ENCODE results near the gene FTMT. TPM values are rescaled to one million over a fixed set of nuclear protein-coding genes. Genes with fewer than 3 reads are reported as not detected.
"Not testable (repeated sequence)": the region's sequence is repeated elsewhere in the genome, so short reads cannot be mapped to it uniquely, and the experiment has no call there.

Gene FTMT
- total RNA-seq: not detected
- not detected for polyA plus RNA-seq

DNA sequence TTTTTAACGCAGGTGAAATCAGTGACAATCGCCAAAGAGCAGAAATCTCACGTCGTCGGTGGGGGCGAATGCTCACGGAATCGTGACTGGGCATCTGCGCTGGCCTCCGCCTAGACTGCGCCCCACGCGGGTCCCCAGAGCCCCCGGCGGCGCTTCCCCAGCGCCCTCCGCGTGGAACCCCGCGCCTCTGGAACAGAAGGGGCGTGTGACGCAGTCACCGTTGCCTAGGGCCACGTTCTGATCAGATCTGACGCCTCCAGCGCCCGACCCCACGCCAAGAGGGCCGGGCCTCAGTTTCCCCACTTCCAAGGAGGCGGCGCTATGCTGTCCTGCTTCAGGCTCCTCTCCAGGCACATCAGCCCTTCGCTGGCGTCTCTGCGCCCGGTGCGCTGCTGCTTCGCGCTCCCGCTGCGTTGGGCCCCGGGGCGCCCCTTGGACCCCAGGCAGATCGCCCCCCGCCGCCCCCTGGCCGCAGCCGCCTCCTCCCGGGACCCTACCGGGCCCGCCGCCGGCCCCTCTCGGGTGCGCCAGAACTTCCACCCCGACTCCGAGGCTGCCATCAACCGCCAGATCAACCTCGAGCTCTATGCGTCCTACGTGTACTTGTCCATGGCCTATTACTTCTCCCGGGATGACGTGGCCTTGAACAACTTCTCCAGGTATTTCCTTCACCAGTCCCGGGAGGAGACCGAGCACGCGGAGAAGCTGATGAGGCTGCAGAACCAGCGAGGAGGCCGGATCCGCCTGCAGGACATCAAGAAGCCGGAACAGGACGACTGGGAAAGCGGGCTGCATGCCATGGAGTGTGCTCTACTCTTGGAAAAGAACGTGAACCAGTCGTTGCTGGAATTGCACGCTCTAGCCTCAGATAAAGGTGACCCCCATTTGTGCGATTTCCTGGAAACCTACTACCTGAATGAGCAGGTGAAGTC is at the start of gene FTMT:
FTMT (plus strand) TSS at position 240 of the 932 bp plus-strand sequence; CDS start at position 322, 82 bp downstream.
- Histone ChIP-seq H3K27me3 (ENCODE audit: control insufficient read depth in 4 of 4, insufficient read depth in 4 of 4, low read length in 3 of 4) (no peaks in the 10 kb centered on the region), H3K9ac (ENCODE audit: low read depth in 1 of 2, low read length in 2 of 2) (no peak within 1 kb of the TSS), H3K4me1 (ENCODE audit: control insufficient read depth in 4 of 4, insufficient read depth in 4 of 4, low read length in 3 of 4) (no peaks in the 10 kb centered on the region), H3K27ac (ENCODE audit: low read depth in 1 of 2, low read length in 2 of 2) (no peak within 1 kb of the TSS), H3K9me3 (ENCODE audit: control insufficient read depth in 4 of 4, low read length in 3 of 4) (peaks cover 0 to 3% (median 0%) of the 10 kb centered on the region in 4 donors), H3K4me3 (ENCODE audit: low read depth in 1 of 3, low read length in 3 of 3) (no peak within 1 kb of the TSS), H3K36me3 (ENCODE audit: control insufficient read depth in 4 of 4, insufficient read depth in 3 of 4, low read depth in 1 of 4, low read length in 3 of 4) (no peaks in the 10 kb centered on the region)
- TF ChIP-seq FOXA1 (IDR thresholded peaks at IDR 0.05) (no peak), SP1 (IDR thresholded peaks at IDR 0.05) (no peak), RXRA (IDR thresholded peaks at IDR 0.05) (no peak), NR2F2 (IDR thresholded peaks at IDR 0.05) (no peak), YY1 (IDR thresholded peaks at IDR 0.05) (no peak)
- TF ChIP-seq, protein P1, sequence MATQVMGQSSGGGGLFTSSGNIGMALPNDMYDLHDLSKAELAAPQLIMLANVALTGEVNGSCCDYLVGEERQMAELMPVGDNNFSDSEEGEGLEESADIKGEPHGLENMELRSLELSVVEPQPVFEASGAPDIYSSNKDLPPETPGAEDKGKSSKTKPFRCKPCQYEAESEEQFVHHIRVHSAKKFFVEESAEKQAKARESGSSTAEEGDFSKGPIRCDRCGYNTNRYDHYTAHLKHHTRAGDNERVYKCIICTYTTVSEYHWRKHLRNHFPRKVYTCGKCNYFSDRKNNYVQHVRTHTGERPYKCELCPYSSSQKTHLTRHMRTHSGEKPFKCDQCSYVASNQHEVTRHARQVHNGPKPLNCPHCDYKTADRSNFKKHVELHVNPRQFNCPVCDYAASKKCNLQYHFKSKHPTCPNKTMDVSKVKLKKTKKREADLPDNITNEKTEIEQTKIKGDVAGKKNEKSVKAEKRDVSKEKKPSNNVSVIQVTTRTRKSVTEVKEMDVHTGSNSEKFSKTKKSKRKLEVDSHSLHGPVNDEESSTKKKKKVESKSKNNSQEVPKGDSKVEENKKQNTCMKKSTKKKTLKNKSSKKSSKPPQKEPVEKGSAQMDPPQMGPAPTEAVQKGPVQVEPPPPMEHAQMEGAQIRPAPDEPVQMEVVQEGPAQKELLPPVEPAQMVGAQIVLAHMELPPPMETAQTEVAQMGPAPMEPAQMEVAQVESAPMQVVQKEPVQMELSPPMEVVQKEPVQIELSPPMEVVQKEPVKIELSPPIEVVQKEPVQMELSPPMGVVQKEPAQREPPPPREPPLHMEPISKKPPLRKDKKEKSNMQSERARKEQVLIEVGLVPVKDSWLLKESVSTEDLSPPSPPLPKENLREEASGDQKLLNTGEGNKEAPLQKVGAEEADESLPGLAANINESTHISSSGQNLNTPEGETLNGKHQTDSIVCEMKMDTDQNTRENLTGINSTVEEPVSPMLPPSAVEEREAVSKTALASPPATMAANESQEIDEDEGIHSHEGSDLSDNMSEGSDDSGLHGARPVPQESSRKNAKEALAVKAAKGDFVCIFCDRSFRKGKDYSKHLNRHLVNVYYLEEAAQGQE (IDR thresholded peaks at IDR 0.05): no peak
- TF ChIP-seq, protein P2, sequence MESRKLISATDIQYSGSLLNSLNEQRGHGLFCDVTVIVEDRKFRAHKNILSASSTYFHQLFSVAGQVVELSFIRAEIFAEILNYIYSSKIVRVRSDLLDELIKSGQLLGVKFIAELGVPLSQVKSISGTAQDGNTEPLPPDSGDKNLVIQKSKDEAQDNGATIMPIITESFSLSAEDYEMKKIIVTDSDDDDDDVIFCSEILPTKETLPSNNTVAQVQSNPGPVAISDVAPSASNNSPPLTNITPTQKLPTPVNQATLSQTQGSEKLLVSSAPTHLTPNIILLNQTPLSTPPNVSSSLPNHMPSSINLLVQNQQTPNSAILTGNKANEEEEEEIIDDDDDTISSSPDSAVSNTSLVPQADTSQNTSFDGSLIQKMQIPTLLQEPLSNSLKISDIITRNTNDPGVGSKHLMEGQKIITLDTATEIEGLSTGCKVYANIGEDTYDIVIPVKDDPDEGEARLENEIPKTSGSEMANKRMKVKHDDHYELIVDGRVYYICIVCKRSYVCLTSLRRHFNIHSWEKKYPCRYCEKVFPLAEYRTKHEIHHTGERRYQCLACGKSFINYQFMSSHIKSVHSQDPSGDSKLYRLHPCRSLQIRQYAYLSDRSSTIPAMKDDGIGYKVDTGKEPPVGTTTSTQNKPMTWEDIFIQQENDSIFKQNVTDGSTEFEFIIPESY (IDR thresholded peaks at IDR 0.05): no peak
- TF ChIP-seq, protein P3, sequence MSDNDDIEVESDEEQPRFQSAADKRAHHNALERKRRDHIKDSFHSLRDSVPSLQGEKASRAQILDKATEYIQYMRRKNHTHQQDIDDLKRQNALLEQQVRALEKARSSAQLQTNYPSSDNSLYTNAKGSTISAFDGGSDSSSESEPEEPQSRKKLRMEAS (IDR thresholded peaks at IDR 0.05): no peak
- no peak for DNase-seq (ENCODE audit: low spot score)
- WGBS: 91% methylated on average over 77 of the region's 77 CpGs

DNA sequence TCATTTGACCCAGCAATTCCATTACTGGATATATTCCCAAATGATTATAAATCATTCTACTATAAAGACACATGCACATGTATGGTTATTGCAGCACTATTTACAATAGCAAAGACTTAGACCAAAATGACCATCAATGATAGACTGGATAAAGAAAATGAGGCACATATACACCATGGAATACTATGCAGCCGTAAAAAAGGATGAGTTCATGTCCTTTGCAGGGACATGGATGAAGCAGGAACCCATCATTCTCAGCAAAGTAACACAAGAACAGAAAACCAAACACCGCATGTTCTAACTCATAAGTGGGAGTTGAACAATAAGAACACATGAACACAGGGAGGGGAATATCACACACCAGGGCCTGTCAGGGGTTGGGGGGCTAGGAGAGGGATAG is 46.4 kb upstream of the FTMT start:
- H3K9ac ChIP-seq (ENCODE audit: low read depth in 1 of 2, low read length in 2 of 2); H3K9me3 ChIP-seq (ENCODE audit: control insufficient read depth in 4 of 4, low read length in 3 of 4); H3K27me3 ChIP-seq (ENCODE audit: control insufficient read depth in 4 of 4, insufficient read depth in 4 of 4, low read length in 3 of 4); H3K4me3 ChIP-seq (ENCODE audit: low read depth in 1 of 3, low read length in 3 of 3); H3K27ac ChIP-seq (ENCODE audit: low read depth in 1 of 2, low read length in 2 of 2); H3K36me3 ChIP-seq (ENCODE audit: control insufficient read depth in 4 of 4, insufficient read depth in 3 of 4, low read depth in 1 of 4, low read length in 3 of 4); H3K4me1 ChIP-seq (ENCODE audit: control insufficient read depth in 4 of 4, insufficient read depth in 4 of 4, low read length in 3 of 4); DNase-seq (ENCODE audit: low spot score): not testable (repeated sequence)
- WGBS: 75% methylated on average over 2 of the region's 2 CpGs

DNA sequence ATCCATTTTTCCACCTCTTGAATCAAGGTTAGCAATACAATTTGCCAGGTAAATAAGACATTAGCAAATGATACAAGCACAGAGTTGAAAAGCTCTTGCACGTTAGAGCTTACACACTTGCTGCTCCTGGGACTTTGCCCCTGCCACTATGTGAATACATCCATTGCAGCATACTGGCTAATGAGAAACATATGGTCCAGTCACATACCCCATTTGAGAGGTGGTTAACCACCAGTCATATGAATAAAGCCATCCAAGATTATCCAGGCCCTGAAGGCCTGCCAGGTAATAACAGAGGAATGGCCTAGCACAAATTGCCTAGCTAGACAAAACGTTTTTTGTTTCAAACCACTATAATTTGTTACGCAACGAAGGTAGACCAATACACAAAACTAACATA is 45.8 kb upstream of the FTMT start:
- H3K27ac ChIP-seq (ENCODE audit: low read depth in 1 of 2, low read length in 2 of 2): no peak overlapping the region
- no peak for DNase-seq (ENCODE audit: low spot score)
- no peaks in the 10 kb centered on the region for H3K36me3 ChIP-seq (ENCODE audit: control insufficient read depth in 4 of 4, insufficient read depth in 3 of 4, low read depth in 1 of 4, low read length in 3 of 4)
- no peaks in the 10 kb centered on the region for H3K27me3 ChIP-seq (ENCODE audit: control insufficient read depth in 4 of 4, insufficient read depth in 4 of 4, low read length in 3 of 4)
- no peak overlapping the region for H3K4me3 ChIP-seq (ENCODE audit: low read depth in 1 of 3, low read length in 3 of 3)
- 53% methylated on average over 4 of the region's 4 CpGs for WGBS
- H3K4me1 ChIP-seq (ENCODE audit: control insufficient read depth in 4 of 4, insufficient read depth in 4 of 4, low read length in 3 of 4): no peaks in the 10 kb centered on the region
- no peaks in the 10 kb centered on the region for H3K9me3 ChIP-seq (ENCODE audit: control insufficient read depth in 4 of 4, low read length in 3 of 4)
- no peak overlapping the region for H3K9ac ChIP-seq (ENCODE audit: low read depth in 1 of 2, low read length in 2 of 2)
- TF ChIP-seq JUND (IDR thresholded peaks at IDR 0.05) (no peak), YY1 (IDR thresholded peaks at IDR 0.05) (no peak), GABPA (IDR thresholded peaks at IDR 0.05 in 1 of 2, conservative IDR thresholded peaks at IDR 0.05 in 1 of 2) (no peak), RAD21 (IDR thresholded peaks at IDR 0.05) (no peak), FOXA1 (IDR thresholded peaks at IDR 0.05) (no peak), HNF4G (IDR thresholded peaks at IDR 0.05) (no peak), NR2F2 (IDR thresholded peaks at IDR 0.05) (no peak), SP1 (IDR thresholded peaks at IDR 0.05) (no peak), RXRA (IDR thresholded peaks at IDR 0.05) (no peak), HNF4A (conservative IDR thresholded peaks at IDR 0.05) (no peak)
- TF ChIP-seq, protein P3 (IDR thresholded peaks at IDR 0.05): no peak
- TF ChIP-seq, protein P4, sequence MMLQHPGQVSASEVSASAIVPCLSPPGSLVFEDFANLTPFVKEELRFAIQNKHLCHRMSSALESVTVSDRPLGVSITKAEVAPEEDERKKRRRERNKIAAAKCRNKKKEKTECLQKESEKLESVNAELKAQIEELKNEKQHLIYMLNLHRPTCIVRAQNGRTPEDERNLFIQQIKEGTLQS (IDR thresholded peaks at IDR 0.05): no peak
- TF ChIP-seq, protein P5, sequence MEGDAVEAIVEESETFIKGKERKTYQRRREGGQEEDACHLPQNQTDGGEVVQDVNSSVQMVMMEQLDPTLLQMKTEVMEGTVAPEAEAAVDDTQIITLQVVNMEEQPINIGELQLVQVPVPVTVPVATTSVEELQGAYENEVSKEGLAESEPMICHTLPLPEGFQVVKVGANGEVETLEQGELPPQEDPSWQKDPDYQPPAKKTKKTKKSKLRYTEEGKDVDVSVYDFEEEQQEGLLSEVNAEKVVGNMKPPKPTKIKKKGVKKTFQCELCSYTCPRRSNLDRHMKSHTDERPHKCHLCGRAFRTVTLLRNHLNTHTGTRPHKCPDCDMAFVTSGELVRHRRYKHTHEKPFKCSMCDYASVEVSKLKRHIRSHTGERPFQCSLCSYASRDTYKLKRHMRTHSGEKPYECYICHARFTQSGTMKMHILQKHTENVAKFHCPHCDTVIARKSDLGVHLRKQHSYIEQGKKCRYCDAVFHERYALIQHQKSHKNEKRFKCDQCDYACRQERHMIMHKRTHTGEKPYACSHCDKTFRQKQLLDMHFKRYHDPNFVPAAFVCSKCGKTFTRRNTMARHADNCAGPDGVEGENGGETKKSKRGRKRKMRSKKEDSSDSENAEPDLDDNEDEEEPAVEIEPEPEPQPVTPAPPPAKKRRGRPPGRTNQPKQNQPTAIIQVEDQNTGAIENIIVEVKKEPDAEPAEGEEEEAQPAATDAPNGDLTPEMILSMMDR (IDR thresholded peaks at IDR 0.05; ENCODE audit: low read depth, low read length, missing input control): no peak

Data from liver (tissue), 9 donors.